Loucy (cell line): ENCODE measurements around the gene SLC43A1.

ENCODE experiments used
- H2AFZ ChIP-seq: fragments of 200-600 bp; sonication (generic); 2 replicates; pipeline ENCODE4 v1.6.0; 2016; ENCODE audit warnings: antibody characterized with exemption, mild to moderate bottlenecking, low read length, moderate library complexity
- H3F3A ChIP-seq: fragments of 200-600 bp; 2 replicates; pipeline ENCODE4 v1.6.0; 2016; ENCODE audit warnings: antibody characterized with exemption, low read depth, mild to moderate bottlenecking
- H3K27me3 ChIP-seq: fragments of 200-600 bp; sonication (generic); 2 replicates; pipeline ENCODE4 v1.6.1; 2014; ENCODE audit warnings: low read length, mild to moderate bottlenecking; ENCODE audit not compliant: insufficient read depth, poor library complexity, severe bottlenecking
- H3K36me3 ChIP-seq: fragments of 200-600 bp; sonication (generic); 2 replicates; pipeline ENCODE4 v1.6.1; 2016; ENCODE audit warnings: low read length; ENCODE audit not compliant: insufficient read depth
- H3K4me1 ChIP-seq: fragments of 200-600 bp; sonication (generic); 2 replicates; pipeline ENCODE4 v1.5.1; 2014; ENCODE audit warnings: low read length, mild to moderate bottlenecking; ENCODE audit not compliant: insufficient read depth, poor library complexity, severe bottlenecking
- H3K4me2 ChIP-seq: fragments of 200-600 bp; sonication (generic); 2 replicates; pipeline ENCODE4 v1.6.0; 2014; ENCODE audit warnings: antibody characterized with exemption, low read length, low read depth, mild to moderate bottlenecking; ENCODE audit not compliant: poor library complexity, severe bottlenecking
- H3K4me3 ChIP-seq: fragments of 200-600 bp; sonication (generic); 2 replicates; pipeline ENCODE4 v1.5.1; 2014; ENCODE audit warnings: low read length, mild to moderate bottlenecking, mixed read lengths; ENCODE audit not compliant: poor library complexity, severe bottlenecking
- H3K79me2 ChIP-seq: fragments of 200-600 bp; sonication (generic); 2 replicates; pipeline ENCODE4 v1.6.1; 2014; ENCODE audit warnings: low read length; ENCODE audit not compliant: insufficient read depth
- H3K9ac ChIP-seq: fragments of 200-600 bp; sonication (generic); 2 replicates; pipeline ENCODE4 v1.6.0; 2014; ENCODE audit warnings: mild to moderate bottlenecking, low read depth, low read length, moderate library complexity; ENCODE audit not compliant: poor library complexity, severe bottlenecking
- H3K9me2 ChIP-seq: fragments of 200-600 bp; sonication (generic); replicated peaks from 2 replicates; pipeline ENCODE4 v1.6.1; 2016; ENCODE audit warnings: low read depth, low read length, mixed read lengths
- H3K9me3 ChIP-seq: fragments of 200-600 bp; sonication (generic); 2 replicates; pipeline ENCODE4 v1.6.1; 2014; ENCODE audit warnings: mild to moderate bottlenecking, antibody characterized with exemption, low read length, low read depth; ENCODE audit not compliant: insufficient read depth
- H4K20me1 ChIP-seq: fragments of 200-600 bp; sonication (generic); 2 replicates; pipeline ENCODE4 v1.6.0; 2014; ENCODE audit warnings: antibody characterized with exemption, low read length, mild to moderate bottlenecking; ENCODE audit not compliant: insufficient read depth, poor library complexity, severe bottlenecking
- EZH2phosphoT487 ChIP-seq: fragments of 200-600 bp; IDR thresholded peaks from 2 replicates; pipeline ENCODE4 v1.6.1; 2018; ENCODE audit warnings: antibody characterized with exemption, mild to moderate bottlenecking, moderate library complexity, borderline replicate concordance
- TF ChIP-seq, protein P1 (sequence below): fragments of 200-600 bp; sonication (generic); conservative IDR thresholded peaks from 2 replicates; pipeline ENCODE4 v1.5.1; 2014; ENCODE audit warnings: mild to moderate bottlenecking, antibody characterized with exemption, low read length

SLC43A1 gene

DNA sequence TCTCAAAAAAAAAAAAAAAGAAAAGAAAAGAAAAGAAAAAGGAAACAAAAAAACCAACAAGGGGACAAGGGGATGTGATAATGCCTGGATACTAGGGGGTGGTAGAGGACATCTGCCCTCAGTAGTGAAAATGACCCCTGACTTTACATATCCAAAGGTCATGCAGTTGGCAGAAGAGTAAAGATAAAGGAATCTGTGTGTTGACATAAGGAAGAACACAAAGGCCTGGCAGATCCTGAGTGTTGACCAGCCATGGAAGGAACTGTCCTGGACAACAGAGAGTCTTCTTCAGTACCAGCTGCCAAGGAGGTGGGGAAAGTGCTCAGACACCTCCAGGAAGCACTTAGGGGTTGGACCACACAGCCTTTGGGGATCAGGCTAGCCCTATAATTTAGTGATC is 12.6 kb downstream of the SLC43A1 start:
- H3K9ac ChIP-seq = no peak overlapping the region
- no peaks in the 10 kb centered on the region for H3K4me1 ChIP-seq
- H3K27me3 ChIP-seq = no peaks in the 10 kb centered on the region
- no peaks in the 10 kb centered on the region for H3F3A ChIP-seq
- no peaks in the 10 kb centered on the region for H3K9me3 ChIP-seq
- H3K9me2 ChIP-seq = no peaks in the 10 kb centered on the region
- no peak overlapping the region for H3K4me3 ChIP-seq
- 0 out of 2 replicates have a peak, but pooled peaks cover 3% of the 10 kb centered on the region for H3K79me2 ChIP-seq
- no peak overlapping the region for H2AFZ ChIP-seq
- H3K4me2 ChIP-seq = no peak overlapping the region
- no peaks in the 10 kb centered on the region for H4K20me1 ChIP-seq
- peaks cover 19% of the 10 kb centered on the region; the same call in 1 of the 2 replicates for H3K36me3 ChIP-seq
- TF ChIP-seq, protein P1, sequence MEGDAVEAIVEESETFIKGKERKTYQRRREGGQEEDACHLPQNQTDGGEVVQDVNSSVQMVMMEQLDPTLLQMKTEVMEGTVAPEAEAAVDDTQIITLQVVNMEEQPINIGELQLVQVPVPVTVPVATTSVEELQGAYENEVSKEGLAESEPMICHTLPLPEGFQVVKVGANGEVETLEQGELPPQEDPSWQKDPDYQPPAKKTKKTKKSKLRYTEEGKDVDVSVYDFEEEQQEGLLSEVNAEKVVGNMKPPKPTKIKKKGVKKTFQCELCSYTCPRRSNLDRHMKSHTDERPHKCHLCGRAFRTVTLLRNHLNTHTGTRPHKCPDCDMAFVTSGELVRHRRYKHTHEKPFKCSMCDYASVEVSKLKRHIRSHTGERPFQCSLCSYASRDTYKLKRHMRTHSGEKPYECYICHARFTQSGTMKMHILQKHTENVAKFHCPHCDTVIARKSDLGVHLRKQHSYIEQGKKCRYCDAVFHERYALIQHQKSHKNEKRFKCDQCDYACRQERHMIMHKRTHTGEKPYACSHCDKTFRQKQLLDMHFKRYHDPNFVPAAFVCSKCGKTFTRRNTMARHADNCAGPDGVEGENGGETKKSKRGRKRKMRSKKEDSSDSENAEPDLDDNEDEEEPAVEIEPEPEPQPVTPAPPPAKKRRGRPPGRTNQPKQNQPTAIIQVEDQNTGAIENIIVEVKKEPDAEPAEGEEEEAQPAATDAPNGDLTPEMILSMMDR = no peak
- TF ChIP-seq EZH2phosphoT487 = no peak

DNA sequence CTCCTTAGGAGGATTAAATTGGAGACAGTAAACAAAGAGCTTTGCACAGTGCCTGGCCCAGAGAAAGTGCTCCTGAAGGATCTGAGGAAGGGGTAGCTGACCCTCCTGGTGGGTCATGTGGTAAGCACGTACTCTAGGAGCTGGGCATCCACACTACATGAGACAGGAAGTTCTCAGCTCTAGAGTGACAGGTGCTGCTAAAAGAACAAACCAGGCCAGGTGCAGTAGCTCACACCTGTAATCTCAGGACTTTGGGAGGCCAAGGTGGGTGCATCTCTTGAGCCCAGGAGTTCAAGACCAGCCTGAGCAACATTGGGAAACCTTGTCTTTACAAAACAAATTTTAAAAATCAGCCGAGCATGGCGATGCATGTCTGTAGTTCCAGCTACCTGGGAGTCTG is 13.1 kb downstream of the SLC43A1 start:
- Histone ChIP-seq H3K4me1 (no peaks in the 10 kb centered on the region), H3K9me3 (no peaks in the 10 kb centered on the region), H3F3A (no peaks in the 10 kb centered on the region), H3K9ac (no peak overlapping the region), H3K4me3 (no peak overlapping the region), H3K4me2 (no peak overlapping the region), H3K9me2 (no peaks in the 10 kb centered on the region), H3K27me3 (no peaks in the 10 kb centered on the region), H3K36me3 (peaks cover 24% of the 10 kb centered on the region; the same call in 1 of the 2 replicates), H4K20me1 (no peaks in the 10 kb centered on the region), H3K79me2 (no peaks in the 10 kb centered on the region), H2AFZ (no peak overlapping the region)
- TF ChIP-seq EZH2phosphoT487 = no peak
- TF ChIP-seq, protein P1 = no peak

DNA sequence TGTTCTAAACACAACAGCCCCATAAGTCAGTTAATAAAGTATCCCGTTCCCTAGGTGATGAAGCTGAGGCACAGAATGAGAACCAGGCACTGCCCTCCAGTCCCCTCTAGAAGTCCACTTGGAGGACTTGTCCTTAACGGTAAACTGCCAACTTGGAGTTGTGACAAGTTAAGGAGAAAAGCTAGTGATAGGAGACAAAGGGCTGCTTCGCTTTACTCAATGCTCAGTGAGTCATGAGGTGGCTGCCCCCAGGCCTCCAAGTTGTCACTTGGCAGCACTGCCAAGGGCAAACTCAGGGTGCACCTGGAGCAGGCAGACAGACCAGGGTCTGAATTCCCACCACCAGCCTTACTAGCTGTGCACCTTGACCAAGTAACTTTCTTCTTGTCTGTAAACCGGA is 13.5 kb downstream of the SLC43A1 start:
- Histone ChIP-seq H3K9ac (no peak overlapping the region), H3K9me2 (no peaks in the 10 kb centered on the region), H3K9me3 (no peaks in the 10 kb centered on the region), H3K4me3 (no peak overlapping the region), H3K36me3 (peaks cover 28% of the 10 kb centered on the region; the same call in 1 of the 2 replicates), H3K4me2 (no peak overlapping the region), H3K4me1 (no peaks in the 10 kb centered on the region), H3K27me3 (no peaks in the 10 kb centered on the region), H4K20me1 (no peaks in the 10 kb centered on the region), H2AFZ (no peak overlapping the region), H3K79me2 (no peaks in the 10 kb centered on the region), H3F3A (no peaks in the 10 kb centered on the region)
- TF ChIP-seq, protein P1 = no peak
- no peak for TF ChIP-seq EZH2phosphoT487
